SU-DHL-6 (cell line): ENCODE results near the gene COX5B.
A peak's percentile ranks its signal among the peaks of the same experiment; 100 is the strongest.

Experiments used
- H2AFZ ChIP-seq: fragments of 200-600 bp; sonication (generic); 2 replicates; pipeline ENCODE4 v1.6.1; 2014; ENCODE audit warnings: low read depth, mild to moderate bottlenecking, moderate library complexity, mixed read lengths, antibody characterized with exemption, low read length; ENCODE audit not compliant: severe bottlenecking
- H3F3A ChIP-seq: fragments of 200-600 bp; shearing (Covaris generic); 2 replicates; pipeline ENCODE4 v1.6.0; 2016; ENCODE audit warnings: antibody characterized with exemption, mild to moderate bottlenecking; ENCODE audit not compliant: insufficient read depth
- H3K27ac ChIP-seq: fragments of 200-600 bp; sonication (generic); 2 replicates; pipeline ENCODE4 v1.5.1; 2016; ENCODE audit warnings: low read depth, mild to moderate bottlenecking, low read length, moderate library complexity, mixed read lengths
- H3K27me3 ChIP-seq: fragments of 200-600 bp; sonication (generic), shearing (Covaris generic); 2 replicates; pipeline ENCODE4 v1.6.0; 2014; ENCODE audit warnings: mild to moderate bottlenecking, low read length
- H3K36me3 ChIP-seq: fragments of 200-600 bp; sonication (generic); 2 replicates; pipeline ENCODE4 v1.6.1; 2014; ENCODE audit warnings: mild to moderate bottlenecking, low read length, mixed read lengths
- H3K4me2 ChIP-seq: fragments of 300-600, 200-600 bp; shearing (Covaris generic), sonication (generic); 2 replicates; pipeline ENCODE4 v1.6.0; 2014; ENCODE audit warnings: low read length, low read depth, mild to moderate bottlenecking; ENCODE audit not compliant: poor library complexity, severe bottlenecking
- H3K4me3 ChIP-seq: fragments of 200-600 bp; sonication (generic); 2 replicates; pipeline ENCODE4 v1.5.1; 2014; ENCODE audit warnings: antibody characterized with exemption, low read length, mild to moderate bottlenecking, mixed read lengths; ENCODE audit not compliant: insufficient read depth, poor library complexity, severe bottlenecking
- H3K79me2 ChIP-seq: fragments of 200-600 bp; sonication (generic); 2 replicates; pipeline ENCODE4 v1.6.1; 2014; ENCODE audit warnings: mild to moderate bottlenecking, low read length, moderate library complexity; ENCODE audit not compliant: insufficient read depth
- H3K9ac ChIP-seq: fragments of 200-600 bp; sonication (generic); 2 replicates; pipeline ENCODE4 v1.7.0; 2014; ENCODE audit warnings: mild to moderate bottlenecking, low read length
- H3K9me2 ChIP-seq: fragments of 200-600 bp; sonication (generic); replicated peaks from 2 replicates; pipeline ENCODE4 v1.6.1; 2014; ENCODE audit warnings: low read length; ENCODE audit not compliant: insufficient read depth
- H3K9me3 ChIP-seq: fragments of 200-600 bp; sonication (generic); 2 replicates; pipeline ENCODE4 v1.6.1; 2014; ENCODE audit warnings: low read length, mixed read lengths; ENCODE audit not compliant: insufficient read depth
- H4K20me1 ChIP-seq: fragments of 200-600 bp; sonication (generic); 2 replicates; pipeline ENCODE4 v1.6.1; 2014; ENCODE audit warnings: low read depth, mild to moderate bottlenecking, antibody characterized with exemption, low read length, moderate library complexity, mixed read lengths
- EZH2phosphoT487 ChIP-seq: fragments of 200-600 bp; sonication (generic), shearing (Covaris generic); conservative IDR thresholded peaks from 2 replicates; pipeline ENCODE4 v1.6.1; 2018; ENCODE audit warnings: mild to moderate bottlenecking, antibody characterized with exemption, low read length, moderate library complexity, mixed read lengths
- TF ChIP-seq, protein P1 (sequence below): fragments of 200-600 bp; sonication (generic); IDR thresholded peaks from one replicate; pipeline ENCODE4 v1.5.1; 2017; ENCODE audit warnings: antibody characterized with exemption, mild to moderate bottlenecking, low read length, moderate library complexity; ENCODE audit not compliant: insufficient read depth, poor library complexity, severe bottlenecking

COX5B gene

DNA sequence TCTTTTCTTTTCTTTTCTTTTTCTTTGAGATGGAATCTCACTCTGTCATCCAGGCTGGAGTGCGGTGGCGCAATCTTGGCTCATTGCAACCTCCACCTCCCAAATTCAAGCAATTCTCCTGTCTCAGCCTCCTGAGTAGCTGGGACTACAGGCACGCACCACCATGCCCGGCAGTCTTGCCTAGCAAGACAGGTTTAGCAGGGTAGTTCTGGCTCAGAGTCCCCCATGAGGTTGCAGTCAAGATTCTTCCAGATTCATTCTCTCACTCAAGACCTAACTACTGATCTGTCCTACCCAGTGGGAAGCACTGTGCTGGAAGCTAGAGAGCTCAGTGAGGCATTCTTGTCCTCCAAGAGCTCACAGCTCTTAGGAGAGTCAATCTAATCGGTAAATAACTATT is 49.9 kb downstream of the COX5B start:
- Histone ChIP-seq H3K9me3 (no peaks in the 10 kb centered on the region), H4K20me1 (no peaks in the 10 kb centered on the region), H3K4me2 (no peak overlapping the region), H3K79me2 (no peaks in the 10 kb centered on the region), H3K27me3 (no peaks in the 10 kb centered on the region), H3K27ac (no peak overlapping the region), H3K9ac (no peak overlapping the region), H3F3A (no peaks in the 10 kb centered on the region), H3K36me3 (no peaks in the 10 kb centered on the region), H3K9me2 (no peaks in the 10 kb centered on the region), H2AFZ (no peak overlapping the region), H3K4me3 (no peak overlapping the region)
- no peak for TF ChIP-seq EZH2phosphoT487
- TF ChIP-seq, protein P1, sequence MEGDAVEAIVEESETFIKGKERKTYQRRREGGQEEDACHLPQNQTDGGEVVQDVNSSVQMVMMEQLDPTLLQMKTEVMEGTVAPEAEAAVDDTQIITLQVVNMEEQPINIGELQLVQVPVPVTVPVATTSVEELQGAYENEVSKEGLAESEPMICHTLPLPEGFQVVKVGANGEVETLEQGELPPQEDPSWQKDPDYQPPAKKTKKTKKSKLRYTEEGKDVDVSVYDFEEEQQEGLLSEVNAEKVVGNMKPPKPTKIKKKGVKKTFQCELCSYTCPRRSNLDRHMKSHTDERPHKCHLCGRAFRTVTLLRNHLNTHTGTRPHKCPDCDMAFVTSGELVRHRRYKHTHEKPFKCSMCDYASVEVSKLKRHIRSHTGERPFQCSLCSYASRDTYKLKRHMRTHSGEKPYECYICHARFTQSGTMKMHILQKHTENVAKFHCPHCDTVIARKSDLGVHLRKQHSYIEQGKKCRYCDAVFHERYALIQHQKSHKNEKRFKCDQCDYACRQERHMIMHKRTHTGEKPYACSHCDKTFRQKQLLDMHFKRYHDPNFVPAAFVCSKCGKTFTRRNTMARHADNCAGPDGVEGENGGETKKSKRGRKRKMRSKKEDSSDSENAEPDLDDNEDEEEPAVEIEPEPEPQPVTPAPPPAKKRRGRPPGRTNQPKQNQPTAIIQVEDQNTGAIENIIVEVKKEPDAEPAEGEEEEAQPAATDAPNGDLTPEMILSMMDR = no peak

DNA sequence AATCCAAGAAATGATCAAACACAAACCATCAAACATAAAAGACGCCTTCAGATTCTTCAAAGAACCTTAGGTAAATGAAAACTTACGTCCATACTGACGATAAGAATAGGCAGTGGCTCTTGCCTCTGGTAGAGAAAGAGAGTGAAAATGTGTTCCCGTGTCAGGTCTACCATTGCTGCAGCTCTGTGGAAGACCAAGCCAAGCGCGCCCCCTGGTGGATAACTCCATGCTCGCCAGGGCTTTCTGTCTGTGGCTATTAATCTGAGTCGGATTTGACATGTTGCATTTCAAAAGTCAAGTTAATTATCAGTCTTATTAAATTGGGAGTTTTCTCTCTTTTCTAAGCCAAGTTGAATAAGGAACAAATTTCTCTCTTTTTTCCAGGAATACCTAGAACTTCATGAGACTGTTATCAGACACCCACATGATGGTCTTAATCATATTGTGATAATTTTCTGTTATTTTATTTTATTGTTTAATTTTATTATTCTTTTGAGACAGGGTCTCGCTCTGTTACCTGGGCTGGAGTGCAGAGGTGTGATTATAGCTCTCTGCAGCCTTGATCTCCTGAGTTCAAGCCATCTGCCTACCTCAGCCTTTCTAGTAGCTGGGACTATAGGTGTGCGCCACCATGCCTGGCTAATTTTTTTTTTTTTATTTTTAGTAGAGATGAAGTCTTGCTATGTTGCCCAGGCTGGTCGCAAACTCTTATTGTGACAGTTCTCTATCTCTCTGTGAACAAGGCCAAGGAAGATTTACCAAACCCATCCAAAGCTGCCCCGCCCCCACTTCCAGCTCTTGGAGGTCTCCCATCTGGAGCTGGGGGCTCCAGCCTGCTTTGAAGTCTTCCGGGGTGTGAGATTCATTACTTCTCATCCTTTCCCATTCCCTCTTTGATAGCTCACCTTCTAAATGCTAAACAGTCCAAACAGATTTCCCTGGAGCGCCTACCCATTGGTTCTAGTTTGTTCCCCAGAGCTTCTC is 51.7 kb downstream of the COX5B start:
- TF ChIP-seq, protein P1 = peak; percentile 88
- no peak for TF ChIP-seq EZH2phosphoT487
- Histone ChIP-seq H4K20me1 (no peaks in the 10 kb centered on the region), H3K27me3 (no peaks in the 10 kb centered on the region), H3K79me2 (no peaks in the 10 kb centered on the region), H3K36me3 (no peaks in the 10 kb centered on the region), H3K9me2 (no peaks in the 10 kb centered on the region), H3F3A (no peaks in the 10 kb centered on the region), H3K9ac (no peak overlapping the region), H3K4me3 (no peak overlapping the region), H2AFZ (no peak overlapping the region), H3K9me3 (no peaks in the 10 kb centered on the region), H3K27ac (no peak overlapping the region), H3K4me2 (peak overlapping the region; percentile 15)
